GM15510 (cell line): ENCODE results near the gene CACNA2D4.

Experiments used
- POLR2A ChIP-seq: IDR thresholded peaks from 3 replicates; pipeline ENCODE4 v1.6.1; 2011; ENCODE audit warnings: borderline replicate concordance; ENCODE audit not compliant: insufficient read length; ENCODE audit errors: extremely low read depth

Gene CACNA2D4

DNA sequence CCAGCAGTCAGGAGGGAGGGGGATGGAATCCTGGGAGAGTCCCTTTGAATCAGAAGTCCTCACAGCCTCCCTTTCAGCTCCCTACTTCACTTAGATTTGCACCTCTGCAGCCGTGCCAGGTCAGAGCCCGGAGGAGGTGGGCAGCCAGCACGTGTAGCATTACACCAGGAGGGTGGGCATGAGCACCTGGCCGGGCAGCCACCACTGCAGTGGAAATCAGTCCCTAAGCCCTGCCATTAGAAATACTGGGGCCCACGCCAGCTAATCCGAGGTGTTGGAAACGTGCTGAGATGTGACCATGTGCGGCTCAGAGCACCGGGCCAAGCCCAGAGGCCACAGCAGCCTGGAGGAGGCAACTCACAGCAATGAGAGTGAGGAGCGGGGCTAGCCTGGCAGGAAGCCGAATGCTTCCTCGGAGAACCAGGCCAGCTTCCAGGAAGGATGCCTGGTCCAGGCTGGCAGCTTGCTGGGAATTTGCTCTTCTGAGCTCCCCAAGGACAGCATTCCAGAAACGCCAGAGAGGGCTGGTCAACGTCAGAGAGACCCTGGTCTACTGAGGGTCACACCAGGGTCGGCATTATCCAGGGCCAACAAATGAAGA, 9.4 kb upstream of the CACNA2D4 start:
- no peak for TF ChIP-seq POLR2A

- no peak for TF ChIP-seq POLR2A
Measured at GRCh38 chr12:1927051-1927680, 8.7 kb upstream of the CACNA2D4 start.

DNA sequence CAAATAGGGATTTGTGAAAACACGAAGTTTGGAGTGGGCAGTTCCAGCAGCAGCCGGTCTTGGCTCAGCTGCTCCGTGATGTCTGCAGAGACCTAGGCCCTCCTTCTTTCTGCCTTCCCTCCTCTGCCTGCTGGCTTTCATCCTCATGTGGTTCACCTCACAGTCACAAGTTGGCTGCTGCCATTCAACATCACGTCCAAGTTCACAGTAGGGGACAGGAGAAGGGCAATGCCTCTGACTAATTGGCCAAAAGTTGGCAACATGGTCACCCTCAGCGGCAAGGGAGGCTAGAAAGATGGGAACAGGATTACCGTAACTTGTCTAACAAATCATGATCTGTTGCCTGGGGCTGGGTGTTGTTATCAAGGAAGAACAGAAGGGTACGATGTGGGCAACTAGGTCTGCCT, 7.8 kb upstream of the CACNA2D4 start:
- TF ChIP-seq POLR2A: no peak

DNA sequence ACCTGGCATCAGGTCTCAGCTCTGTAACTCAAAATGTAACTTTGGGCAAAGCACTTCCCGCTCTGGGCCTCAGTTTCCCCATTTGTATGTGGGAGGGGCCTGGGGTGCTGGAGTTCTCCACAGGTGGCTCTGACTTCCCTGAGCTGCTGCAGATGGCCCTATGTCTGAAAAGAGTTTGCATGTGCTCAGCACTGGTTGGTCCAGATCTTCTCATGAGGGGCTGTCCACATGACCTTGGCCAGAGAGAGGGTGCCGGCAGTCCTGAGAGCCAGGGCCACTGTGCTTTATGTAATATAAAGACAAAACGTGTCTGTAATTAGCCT, 7.2 kb upstream of the CACNA2D4 start:
- TF ChIP-seq POLR2A: no peak

GRCh38 chr12:1924996-1925683, 6.7 kb upstream of the CACNA2D4 start:
- no peak for TF ChIP-seq POLR2A

- TF ChIP-seq POLR2A: no peak
Measured at GRCh38 chr12:1922985-1923384, 4.5 kb upstream of the CACNA2D4 start.

DNA sequence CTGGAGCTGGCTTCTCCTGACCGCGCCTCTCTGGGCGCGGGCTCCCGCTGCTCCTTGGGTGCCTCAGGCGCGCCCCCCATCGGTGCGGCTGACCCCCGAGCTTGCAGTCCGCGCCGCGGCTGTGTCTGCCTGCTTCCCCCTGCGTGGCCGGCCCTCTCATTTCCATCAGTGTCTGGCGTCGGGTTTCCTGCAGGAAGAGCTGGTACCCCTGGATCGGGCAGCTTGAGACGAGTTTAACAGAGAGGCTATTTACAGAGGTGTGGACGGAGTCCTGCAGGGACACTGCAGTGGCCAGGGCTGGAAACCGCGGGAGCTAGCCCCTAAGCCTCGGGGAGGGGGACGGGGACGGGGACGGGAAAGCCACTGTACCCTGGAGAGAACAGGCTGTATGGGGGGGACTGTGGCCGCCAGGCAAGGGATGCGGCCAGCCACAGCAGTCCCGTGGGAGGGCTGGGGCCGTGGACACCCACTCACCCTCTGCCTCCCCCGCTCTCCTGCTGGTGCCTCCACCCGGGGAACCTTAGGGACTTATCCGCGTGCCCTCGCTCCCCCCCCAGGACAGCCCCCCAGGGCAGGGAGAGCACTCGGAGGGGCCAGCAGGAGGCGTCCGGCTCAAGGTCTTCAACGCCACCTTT, 3.7 kb upstream of the CACNA2D4 start:
- TF ChIP-seq POLR2A: no peak

DNA sequence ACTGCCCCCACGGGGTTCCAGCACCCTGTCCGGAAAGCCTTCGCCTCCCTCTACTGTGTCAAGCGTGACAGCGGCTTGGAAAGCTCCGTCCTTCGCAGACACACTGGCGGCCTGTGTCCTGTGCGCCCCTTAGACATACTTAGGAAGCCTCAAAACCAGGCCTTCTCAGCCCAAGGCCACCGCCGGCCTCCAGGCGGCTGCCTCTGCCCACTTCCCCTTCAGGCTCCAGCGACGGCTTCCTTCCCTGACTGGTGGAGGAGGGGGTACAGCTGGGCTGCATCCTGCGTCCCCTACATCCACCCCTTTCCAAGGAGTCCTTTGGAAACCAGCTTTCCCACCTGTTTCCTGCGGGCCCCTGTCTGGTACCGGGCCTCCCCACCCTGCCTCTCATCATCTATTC, 2.5 kb upstream of the CACNA2D4 start:
- TF ChIP-seq POLR2A: no peak

- TF ChIP-seq POLR2A: no peak
Measured at GRCh38 chr12:1920436-1920835, 2.0 kb upstream of the CACNA2D4 start.

DNA sequence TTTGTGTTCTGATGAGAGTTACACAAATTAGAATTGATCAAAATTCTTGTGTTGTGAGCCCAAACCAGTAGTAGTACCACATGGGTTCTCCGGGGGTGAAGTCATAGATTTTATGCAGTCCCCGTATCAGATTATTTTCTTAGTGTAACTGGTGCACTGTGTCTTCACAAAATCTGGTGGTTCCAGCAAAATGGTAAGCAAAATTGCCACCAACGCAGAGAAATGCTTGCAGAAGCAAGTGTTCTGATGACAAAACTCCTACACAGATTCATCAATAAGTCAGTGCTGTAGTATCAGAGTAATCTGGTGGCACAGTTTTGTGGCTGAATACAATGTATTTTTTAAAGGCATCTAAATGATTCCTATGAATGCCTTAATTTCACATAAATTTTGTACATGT, 1.3 kb upstream of the CACNA2D4 start:
- TF ChIP-seq POLR2A: no peak

DNA sequence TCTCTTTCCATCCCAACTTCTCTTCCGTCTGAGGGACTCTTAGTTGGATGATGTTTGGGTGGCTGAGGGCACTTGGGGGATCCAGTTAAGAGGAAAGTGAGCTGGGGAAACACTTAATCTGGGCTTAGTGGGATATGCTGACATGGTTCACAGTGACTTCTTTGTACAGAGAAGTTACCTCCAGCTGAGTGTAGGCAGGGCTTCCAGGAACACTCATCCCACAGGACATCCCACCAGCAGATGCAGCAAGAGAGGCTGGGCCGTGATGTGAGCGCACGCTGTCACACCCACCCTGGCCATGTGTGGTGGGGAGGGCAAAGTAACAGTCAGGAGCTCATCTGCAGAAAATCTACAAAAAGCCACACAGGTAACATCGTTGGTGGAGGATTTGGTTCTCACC, 832 bp upstream of the CACNA2D4 start:
- TF ChIP-seq POLR2A: no peak

DNA sequence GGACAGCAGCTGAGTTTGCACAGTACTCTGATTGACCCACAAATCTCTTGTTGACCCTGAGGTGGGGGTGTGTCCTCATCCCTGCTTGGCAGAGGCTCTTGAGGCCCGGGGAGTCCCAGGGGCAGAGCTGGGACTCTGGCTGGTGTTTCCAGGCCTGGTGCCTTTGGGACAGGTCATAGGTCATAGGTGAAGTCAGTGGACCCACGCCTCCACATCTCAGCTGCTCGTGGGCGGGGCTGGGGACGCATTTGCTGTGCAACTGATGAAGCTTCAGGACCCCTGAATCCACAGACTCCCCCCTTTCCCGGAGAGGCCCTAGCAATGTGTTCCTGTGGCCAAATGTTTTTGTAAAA, 408 bp upstream of the CACNA2D4 start:
- no peak for TF ChIP-seq POLR2A

DNA sequence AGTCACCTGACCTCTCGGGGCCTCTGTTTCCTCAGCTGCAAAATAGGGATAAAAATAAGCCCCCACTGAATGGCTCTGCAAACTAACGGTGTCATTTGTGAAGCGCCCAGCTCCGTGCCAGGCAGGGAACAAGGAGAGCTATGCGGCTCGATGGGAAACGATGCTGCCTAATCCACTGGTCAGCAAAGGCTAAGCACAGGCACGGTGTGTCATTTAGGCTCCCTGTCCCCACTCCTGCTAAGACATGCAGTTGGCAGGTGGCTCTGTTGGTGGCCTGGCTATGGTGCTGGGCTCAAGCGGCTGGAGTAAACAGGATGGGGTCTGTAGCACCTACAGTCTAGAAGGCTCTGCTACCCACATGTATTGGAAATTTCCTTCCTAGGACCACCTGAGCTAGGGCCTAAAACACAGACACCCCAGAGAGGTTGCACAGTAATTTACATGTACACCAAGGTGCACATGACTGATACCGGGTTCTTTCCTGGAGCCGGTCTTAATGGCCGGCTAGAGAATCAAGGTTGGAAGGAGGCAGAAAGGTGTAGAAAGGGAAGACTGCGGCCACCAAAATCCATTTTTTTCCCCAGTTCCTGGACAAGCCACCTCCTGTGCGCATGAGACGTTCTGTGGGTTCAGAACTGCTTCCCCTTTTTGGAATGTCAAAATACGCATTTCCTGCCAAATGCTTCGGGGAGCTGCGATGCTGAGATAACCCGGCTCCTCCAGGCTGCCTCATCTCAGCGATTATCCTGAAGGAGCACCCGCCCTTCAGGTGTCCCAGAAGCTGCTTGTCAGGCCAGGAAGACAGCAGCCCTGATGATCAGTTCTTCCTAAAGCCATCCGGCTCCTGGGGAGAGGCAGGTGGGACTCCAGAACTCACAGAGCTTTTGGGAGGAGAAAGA, 1.0 kb downstream of the CACNA2D4 start:
- no peak for TF ChIP-seq POLR2A

GRCh38 chr12:1916371-1917171, 1.9 kb downstream of the CACNA2D4 start:
- TF ChIP-seq POLR2A: no peak
